K562 (cell line): Measurements from ENCODE around the gene KRTAP13-1.

Experiments
- EP300 ChIP-seq: IDR thresholded peaks from 2 replicates; pipeline ENCODE4 v1.6.1; 2012; ENCODE audit warnings: low read length, improper control_type of control experiment
- FOS ChIP-seq: IDR thresholded peaks from 3 replicates; pipeline ENCODE4 v1.6.1; 2011; ENCODE audit not compliant: insufficient read length; ENCODE audit errors: extremely low read depth
- FOSL1 ChIP-seq: fragments of 200-800 bp; sonication (Bioruptor generic); conservative IDR thresholded peaks from 2 replicates; pipeline ENCODE4 v1.6.1; 2016; ENCODE audit warnings: missing genetic modification characterization, missing compliant biosample characterization
- KAT2B ChIP-seq: IDR thresholded peaks from one replicate; pipeline ENCODE4 v1.6.1; 2012; ENCODE audit warnings: low read depth, mild to moderate bottlenecking, control low read depth, inconsistent platforms, low read length, moderate library complexity
- POLR2A ChIP-seq: fragments of 450-650 bp; conservative IDR thresholded peaks from 2 replicates; pipeline ENCODE4 v1.6.1; 2016
- ZHX1 ChIP-seq: fragments of 150-350 bp; conservative IDR thresholded peaks from 2 replicates; pipeline ENCODE4 v1.6.1; 2014; ENCODE audit warnings: low read length
- TF ChIP-seq, protein P1 (sequence below), 3 experiments: IDR thresholded peaks in 2 of 3; conservative IDR thresholded peaks in 1 of 3; 2 replicates each; pipeline ENCODE4 v1.5.1; 2011 to 2012; ENCODE audit warnings: low read length in 3 of 3, mild to moderate bottlenecking in 3 of 3, control low read depth in 2 of 3, improper control_type of control experiment in 1 of 3, inconsistent platforms in 1 of 3, low read depth in 1 of 3, mixed read lengths in 1 of 3, moderate library complexity in 1 of 3; ENCODE audit not compliant: insufficient read depth in 2 of 3

DNA sequence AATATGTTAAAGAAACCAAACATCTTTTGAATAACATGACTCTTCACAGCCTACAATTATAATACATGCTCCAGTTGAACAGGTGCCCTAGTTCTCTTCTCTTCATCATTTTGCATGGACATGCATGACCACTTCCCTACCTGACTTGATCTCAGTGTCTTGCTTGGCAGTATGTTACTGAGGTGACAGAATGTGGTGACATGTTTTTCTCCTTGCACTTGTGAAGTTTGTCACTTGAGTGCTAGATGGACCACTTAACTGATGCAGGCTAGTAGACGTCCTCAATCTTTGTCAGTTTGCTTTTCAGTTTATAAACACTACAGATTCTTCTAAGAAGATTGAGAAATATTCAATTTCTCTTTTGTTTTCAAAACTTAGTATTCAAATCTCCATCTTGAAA lies 13.6 kb upstream of the KRTAP13-1 start:
- TF ChIP-seq KAT2B (no peak), FOSL1 (tag) (no peak), FOS (no peak), ZHX1 (no peak), POLR2A (no peak), EP300 (no peak)
- TF ChIP-seq, protein P1, sequence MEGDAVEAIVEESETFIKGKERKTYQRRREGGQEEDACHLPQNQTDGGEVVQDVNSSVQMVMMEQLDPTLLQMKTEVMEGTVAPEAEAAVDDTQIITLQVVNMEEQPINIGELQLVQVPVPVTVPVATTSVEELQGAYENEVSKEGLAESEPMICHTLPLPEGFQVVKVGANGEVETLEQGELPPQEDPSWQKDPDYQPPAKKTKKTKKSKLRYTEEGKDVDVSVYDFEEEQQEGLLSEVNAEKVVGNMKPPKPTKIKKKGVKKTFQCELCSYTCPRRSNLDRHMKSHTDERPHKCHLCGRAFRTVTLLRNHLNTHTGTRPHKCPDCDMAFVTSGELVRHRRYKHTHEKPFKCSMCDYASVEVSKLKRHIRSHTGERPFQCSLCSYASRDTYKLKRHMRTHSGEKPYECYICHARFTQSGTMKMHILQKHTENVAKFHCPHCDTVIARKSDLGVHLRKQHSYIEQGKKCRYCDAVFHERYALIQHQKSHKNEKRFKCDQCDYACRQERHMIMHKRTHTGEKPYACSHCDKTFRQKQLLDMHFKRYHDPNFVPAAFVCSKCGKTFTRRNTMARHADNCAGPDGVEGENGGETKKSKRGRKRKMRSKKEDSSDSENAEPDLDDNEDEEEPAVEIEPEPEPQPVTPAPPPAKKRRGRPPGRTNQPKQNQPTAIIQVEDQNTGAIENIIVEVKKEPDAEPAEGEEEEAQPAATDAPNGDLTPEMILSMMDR (IDR thresholded peaks at IDR 0.05 in 2 of 3, conservative IDR thresholded peaks at IDR 0.05 in 1 of 3; ENCODE audit: insufficient read depth in 2 of 3, low read depth in 1 of 3, low read length in 3 of 3): no peak
